CD4-positive, alpha-beta T cell treated with Interleukin-6 at 100 ng/mL for 8 hours (primary cell): ENCODE data around the gene PHC2.
A peak's percentile ranks its signal among the peaks of the same experiment; 100 is the strongest.

Experiments
- DNase-seq: peaks from one replicate; pipeline ENCODE4 v3.0.0-alpha.2; 2020; ENCODE audit warnings: mixed read lengths, low spot score

PHC2 gene

DNA sequence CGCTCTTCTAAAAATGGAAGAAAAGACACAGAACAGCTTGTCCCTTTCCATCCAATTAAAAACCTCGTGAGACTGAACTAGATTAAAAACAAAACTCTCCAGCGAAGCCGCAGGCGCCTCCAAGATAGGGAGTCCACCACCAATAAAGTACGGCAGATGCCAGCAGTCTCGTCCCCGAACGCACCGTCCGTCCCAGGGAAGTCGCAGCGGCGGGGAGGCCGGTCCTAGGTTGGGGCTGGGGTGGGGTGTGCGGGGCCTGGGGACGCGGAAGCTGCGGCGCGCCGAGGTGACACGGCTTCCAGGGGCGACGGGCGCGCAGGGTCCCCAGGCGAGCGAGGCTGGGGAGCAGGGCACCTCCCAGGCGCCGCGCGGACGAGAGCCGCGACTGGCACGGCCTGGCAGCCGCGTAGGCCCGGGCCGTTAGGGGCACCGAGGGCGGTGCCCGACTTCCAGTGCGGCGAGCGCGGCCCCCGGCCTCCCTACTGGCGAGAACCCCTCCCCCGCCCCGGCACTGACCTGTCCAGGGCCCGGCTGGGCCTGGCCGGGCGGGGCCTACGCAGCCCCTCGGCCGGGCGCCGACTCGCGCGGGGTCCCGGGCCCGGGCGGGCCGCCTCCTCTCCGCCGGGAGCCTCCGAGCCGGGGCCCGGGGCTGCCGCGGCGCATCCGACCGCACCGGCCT is 81.7 kb downstream of the PHC2 start:
- DNase-seq, result peak; percentile 11

DNA sequence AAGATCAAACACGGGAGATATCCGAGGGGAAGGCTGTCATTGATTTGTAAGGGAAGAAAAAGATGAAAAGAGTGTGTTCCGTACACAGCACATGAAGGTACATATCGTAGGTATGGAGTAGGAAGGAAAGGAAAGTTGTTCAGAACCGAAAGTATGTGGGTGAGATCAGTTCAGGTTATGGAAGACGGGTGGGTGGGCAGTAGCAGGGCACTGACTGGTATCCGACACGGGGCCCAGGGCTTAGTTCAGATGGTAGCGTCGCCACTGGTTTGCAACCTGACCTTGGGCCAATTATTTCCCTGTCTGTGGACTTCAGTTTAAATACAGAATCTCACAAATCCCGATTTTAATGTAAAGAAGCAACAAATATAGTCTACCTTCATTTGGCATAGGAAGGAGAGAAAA is 82.2 kb downstream of the PHC2 start:
- DNase-seq, result no peak

GRCh38 chr1:33348194-33348593 is 82.7 kb downstream of the PHC2 start:
- no peak for DNase-seq

- no peak for DNase-seq
Measured at GRCh38 chr1:33347650-33347992, 83.3 kb downstream of the PHC2 start.

GRCh38 chr1:33346927-33347649 is 83.8 kb downstream of the PHC2 start:
- no peak for DNase-seq

DNA sequence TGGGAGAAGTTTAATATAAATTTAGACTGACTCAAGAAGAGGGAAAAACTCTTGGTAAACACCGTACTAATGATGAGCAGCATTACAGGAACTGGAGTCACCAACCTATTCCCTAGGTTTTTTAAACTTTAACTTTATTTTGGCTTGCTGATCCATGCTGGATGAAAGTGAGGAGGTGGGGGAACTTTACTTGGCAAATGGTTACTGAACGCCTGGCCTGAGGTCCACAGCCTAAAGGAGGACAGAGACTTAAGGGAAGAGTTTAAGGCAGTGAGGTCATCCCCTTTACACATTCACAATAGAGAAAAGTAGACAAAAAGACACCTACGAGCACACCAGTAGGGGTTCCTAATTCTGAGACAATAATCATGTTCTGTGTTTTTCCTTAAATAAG is 84.4 kb downstream of the PHC2 start:
- DNase-seq, result no peak

- DNase-seq, result no peak
Measured at GRCh38 chr1:33344896-33345560, 85.9 kb downstream of the PHC2 start.

- DNase-seq, result no peak
Measured at GRCh38 chr1:33343539-33343938, 87.4 kb downstream of the PHC2 start.

- DNase-seq, result no peak
Measured at GRCh38 chr1:33342041-33342723, 88.7 kb downstream of the PHC2 start.

DNA sequence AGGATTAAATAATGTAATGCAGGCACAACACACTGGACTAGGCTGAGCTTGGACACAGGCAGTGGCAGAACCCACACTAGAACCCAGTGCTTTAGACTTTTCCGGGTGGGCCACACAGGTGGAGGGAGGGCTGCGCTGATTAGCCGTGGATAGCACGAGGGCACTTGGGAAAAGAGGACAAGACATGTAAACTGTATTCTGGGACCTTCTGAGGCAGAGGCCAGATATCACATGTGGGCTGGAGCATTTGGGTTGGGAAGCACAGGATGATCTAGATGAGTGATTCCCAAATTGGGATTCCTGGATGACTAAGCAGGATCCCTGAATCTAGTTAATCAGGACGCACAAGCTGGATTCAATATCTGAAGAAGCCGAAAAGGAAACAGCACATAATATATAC is 89.7 kb downstream of the PHC2 start:
- no peak for DNase-seq

DNA sequence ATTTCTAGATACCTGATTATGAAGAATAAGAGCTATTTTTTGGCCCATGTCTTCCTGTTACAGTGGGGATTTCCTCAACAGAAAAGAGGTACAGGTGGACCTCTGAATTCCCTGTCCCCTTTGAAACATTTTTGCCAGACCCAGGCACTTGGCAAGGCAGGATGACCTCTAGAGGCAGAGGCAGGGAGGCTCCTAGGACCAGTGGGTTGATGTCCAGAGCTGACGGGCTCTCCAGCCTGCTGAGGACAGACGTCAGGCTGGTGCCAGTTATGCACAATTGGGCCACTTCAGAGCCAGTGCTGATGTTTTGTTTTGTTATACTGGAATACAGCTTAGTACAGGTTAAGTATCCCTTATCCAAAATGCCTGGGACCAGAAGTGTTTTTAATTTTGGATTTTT is 91.5 kb downstream of the PHC2 start:
- DNase-seq, result no peak

DNA sequence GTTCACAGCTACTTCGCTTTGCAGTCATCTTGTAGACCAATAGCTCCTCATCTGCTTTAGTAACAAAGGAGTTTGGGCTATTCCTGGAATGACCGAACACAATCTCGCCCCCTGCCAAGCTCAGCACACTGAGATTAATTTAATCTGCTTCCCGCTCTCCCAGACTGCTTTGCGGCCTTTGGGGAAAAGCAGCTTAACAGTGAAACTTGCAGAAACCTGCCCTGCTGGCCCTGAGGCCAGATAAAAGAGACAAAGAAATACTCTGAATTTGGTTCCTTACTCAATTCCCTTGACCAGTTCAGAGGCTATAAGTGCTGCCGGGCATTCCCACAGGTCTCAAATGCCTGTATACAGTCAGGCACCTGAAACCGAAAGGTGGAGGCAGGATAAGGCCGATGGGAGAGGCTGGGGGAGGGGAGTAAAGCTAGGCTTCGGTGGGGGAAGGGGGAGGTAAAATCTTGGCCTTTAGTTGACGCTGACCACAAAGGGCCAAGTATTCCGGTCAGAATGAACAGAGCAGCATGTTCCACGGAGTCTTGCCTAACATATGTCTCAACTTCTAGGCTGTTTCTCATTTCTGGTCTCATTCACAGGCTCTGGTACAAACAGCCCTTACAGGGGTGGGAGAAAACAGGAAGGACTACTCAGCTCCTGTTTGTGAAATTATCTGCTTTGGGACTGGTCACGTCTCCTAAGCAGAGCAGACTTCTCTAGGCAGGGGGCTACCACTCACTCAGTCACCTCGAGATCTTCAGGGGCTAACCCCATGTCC is 92.3 kb downstream of the PHC2 start:
- no peak for DNase-seq

DNA sequence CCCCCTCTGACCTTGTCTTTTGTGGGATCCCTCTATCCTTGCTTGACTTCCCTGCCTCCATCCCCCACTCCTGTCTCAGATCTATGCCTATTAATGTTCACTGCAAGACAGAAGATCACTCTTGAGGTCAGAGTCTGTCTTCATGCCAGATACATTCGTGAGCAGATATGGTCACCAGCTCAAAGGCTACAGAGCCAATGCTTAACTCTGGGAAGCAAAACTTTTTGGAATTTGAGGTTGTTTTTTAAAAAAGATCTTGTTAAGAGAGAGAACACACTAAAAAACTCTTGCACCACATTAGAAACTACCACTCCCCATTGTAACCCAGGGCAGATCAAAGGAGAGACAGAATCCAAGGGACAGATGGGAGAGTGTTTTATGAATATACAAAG is 92.9 kb downstream of the PHC2 start:
- DNase-seq, result no peak

DNA sequence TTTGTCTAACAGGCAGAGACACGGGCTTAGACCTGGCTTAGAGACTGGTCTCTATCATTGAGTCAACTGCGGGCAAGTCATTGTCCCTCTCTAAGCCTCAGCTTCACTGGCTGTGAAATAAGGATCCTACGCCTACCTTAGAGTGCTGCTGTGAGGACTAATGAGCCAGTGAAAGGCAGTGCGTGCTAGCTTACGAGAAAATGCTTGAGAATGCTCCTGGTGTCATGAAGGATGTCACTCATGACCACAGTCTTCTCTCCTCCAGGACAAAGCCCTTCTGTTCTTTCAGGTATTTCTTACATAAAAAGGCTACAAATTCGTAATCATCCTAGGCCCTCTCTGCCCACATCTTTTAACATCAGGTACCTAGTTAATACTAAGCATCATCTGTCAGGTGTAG is 93.5 kb downstream of the PHC2 start:
- DNase-seq, result no peak

DNA sequence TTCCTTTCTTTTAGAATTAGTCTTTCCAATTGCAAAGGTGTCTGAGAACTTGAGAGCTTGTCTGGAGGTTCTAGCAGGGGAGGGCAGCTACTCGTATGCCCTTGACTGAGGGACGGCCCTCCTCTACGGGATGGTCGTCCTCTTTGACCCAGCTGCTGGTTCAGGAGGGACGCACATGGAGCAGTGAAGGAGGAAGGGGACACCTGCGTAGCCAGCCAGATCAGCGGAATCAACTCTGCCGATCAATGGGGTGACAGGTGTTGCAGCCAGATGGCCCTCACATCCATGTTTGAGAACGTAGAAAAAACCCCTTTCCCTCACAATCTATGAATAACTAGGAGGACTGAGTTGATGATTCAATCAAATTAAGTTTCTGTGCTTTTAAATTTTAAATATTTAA is 94.3 kb downstream of the PHC2 start:
- no peak for DNase-seq

- DNase-seq, result no peak
Measured at GRCh38 chr1:33335020-33335419, 95.9 kb downstream of the PHC2 start.

DNA sequence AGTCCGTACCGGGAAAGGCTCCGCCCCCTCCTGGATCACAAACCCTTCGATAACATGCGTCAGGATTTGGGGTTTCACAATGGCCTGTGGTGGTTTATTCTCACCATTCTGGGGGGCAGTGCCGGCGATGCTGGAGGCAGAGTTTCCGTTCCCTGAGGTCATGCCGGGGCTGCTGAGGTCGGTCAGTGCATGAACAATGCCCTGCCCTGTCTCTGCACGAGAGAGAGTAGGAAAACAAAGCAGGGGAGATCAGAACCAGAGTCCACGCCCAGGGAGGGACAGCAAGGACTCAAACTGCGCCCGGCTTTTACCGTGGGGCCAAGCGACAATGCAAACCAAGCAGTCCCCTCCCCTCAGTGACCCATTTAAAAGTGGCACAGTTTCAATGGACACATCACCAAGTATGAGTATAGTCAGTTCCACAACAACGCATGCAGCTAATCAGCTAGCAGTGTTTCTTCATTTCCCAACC is 96.8 kb downstream of the PHC2 start:
- no peak for DNase-seq

DNA sequence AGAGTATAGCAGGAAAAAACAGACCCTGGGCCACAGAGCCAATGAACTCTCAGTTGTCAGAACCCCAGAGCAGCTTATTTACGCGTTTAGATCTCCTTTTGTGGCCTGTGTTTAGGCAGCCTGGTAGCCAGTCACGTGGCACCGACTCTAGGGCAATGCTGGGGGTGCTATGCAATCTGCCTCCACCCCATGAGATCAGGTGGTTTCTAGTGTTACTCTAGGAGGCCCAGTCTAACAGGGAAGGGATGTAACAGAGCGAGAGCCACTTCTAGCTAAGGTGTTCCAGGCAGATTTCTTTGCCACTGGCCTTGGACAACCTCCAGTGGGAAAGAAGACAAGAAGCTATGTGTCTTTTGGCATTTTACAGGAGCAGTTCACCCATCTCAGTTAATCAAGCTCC is 98.0 kb downstream of the PHC2 start:
- DNase-seq, result no peak

GRCh38 chr1:33332357-33332789 is 98.5 kb downstream of the PHC2 start:
- no peak for DNase-seq

DNA sequence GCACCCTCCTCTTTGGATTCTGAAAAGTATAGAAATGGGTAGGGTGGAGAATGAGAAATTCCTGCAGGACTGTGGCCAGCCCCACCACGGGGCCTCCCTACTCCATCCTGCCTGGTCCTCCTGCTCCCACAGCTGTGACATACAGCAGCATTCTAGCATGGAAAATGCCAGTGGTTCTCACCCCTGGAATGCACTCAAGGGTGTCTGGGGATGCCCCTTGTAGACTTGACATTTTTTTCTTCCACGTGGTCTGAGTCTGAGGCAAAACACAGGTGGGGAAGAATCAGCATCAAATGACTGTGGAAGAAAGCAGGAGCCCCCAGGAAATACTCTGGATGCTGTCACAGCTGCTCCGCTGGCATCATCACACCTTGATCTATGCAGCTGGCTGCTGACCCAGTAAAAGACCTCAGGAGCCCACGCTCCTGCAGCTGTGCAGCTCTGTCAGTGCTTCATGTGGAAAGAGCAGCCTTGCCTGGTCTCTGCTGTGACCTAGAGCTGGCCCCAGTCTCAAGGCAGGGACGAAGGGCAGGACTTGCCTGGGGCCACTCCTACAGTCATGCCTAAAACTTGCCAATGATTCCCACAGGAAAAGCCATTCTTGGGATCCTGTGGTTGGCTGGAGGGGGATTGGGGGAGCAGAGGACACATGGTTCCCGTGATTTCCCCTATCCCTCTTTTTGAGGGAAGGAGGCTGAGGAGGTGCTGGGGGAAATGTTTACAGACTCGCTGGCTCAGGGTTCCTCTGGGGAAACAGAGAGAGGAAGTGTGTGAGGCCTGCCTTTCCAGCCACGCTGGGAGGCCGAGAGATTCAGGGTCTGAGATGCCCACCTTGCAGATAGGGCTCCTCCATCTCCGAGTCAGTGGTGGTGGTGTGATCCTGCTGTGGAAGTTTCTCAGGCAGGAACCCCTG is 99.2 kb downstream of the PHC2 start:
- DNase-seq, result no peak

DNA sequence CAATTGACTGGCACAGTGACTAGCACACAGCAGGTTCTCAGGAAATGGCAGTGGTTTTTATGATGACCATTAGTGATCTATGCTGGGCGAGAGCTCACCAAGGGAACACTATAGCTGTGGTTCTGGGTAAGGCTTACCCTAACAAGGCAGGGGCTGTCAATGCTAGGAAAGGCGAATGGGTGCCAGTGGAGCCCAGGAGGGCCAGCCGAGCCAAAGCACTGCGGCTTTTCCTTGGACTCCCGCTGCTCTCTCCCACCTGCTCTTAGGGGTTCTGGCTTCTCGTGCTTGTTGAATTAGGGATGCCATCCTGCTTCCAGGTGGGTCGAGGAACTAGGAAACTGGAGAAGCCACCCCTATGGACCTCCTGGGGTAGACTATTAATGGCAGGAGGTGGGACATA is 100.0 kb downstream of the PHC2 start:
- no peak for DNase-seq
